ENCODE measurements around the gene TRRAP.

DNA sequence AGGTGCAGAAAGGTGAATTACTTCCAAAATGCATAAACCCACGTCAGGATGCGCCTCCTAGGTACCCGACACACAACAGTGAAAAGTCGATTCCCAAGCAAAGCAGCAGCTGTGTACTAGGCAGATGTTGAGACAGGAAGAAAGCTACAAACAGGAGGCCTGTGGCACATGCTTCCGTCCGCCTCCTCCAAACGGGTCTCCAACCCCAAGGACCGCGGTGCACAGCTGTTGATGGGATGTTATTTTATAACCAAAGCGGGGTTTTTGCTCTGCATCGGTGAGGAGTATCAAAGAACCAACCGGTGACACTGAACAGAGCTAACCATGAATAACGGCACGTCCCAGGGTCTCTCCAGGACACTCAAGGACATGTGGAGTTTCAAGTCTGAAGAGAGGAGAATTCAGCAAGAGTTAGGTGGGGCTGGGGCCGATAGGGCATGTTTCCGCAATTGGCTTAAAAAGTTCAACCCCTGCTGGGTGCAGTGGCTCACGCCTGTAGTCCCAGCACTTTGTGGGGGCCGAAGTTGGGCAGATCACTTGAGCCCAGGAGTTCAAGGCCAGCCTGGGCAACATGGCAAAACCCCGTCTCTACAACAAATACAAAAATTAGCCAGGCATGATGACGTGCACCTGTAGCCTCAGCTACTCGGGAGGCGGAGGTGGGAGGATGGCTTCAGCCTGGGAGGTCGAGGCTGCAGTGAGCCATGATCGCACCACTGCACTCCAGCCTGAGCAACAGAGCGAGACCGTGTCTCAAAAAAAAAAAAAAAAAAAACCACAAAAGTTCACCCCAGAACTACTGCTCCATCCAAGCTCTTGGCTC, 157.6 kb downstream of the TRRAP start:
- TF ChIP-seq, protein P1, sequence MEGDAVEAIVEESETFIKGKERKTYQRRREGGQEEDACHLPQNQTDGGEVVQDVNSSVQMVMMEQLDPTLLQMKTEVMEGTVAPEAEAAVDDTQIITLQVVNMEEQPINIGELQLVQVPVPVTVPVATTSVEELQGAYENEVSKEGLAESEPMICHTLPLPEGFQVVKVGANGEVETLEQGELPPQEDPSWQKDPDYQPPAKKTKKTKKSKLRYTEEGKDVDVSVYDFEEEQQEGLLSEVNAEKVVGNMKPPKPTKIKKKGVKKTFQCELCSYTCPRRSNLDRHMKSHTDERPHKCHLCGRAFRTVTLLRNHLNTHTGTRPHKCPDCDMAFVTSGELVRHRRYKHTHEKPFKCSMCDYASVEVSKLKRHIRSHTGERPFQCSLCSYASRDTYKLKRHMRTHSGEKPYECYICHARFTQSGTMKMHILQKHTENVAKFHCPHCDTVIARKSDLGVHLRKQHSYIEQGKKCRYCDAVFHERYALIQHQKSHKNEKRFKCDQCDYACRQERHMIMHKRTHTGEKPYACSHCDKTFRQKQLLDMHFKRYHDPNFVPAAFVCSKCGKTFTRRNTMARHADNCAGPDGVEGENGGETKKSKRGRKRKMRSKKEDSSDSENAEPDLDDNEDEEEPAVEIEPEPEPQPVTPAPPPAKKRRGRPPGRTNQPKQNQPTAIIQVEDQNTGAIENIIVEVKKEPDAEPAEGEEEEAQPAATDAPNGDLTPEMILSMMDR (IDR thresholded peaks at IDR 0.05) = no peak
- no peak for TF ChIP-seq POLR2AphosphoS5 (IDR thresholded peaks at IDR 0.05)
- no peak for TF ChIP-seq EP300 (IDR thresholded peaks at IDR 0.05)

Measured in upper lobe of left lung (tissue), 4 donors.